Amniotic epithelial cell (primary cell): ENCODE data around the gene LACTB.

Experiments
- DNase-seq: peaks from one replicate; pipeline ENCODE4 v3.0.0-alpha.2; 2010; ENCODE audit warnings: low read depth

Gene LACTB

DNA sequence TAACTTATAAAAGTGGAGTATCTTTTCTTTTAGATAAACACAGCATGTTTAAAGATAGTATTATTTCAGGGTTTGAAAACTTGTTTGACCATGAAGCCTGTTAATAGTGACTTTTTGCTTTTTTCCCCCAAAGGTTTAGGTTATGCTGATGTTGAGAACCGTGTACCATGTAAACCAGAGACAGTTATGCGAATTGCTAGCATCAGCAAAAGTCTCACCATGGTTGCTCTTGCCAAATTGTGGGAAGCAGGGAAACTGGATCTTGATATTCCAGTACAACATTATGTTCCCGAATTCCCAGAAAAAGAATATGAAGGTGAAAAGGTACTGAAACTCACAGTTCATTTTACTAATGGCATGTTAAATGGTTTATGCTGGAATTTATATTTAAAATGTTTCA lies 5.1 kb downstream of the LACTB start:
- DNase-seq: no peak

DNA sequence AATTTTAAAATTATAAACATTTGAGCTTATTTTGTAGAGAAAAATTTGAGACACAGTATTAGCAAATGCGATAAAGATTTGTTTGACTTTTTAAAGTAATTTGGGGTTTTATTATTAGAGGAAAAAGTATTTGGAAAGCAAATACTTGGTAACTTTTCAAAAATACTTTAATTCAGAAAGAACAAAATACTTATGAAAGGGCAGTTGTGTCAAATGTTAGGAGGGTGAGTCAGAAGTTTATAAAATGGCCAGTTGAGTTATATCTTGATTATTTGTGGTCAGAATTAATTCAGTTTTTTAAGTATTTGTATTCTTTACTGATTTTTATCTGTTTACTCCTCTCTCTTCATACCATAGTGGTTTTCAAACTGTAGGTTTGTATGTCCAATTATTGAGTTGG lies 12.1 kb downstream of the LACTB start:
- peak; percentile 78 for DNase-seq

DNA sequence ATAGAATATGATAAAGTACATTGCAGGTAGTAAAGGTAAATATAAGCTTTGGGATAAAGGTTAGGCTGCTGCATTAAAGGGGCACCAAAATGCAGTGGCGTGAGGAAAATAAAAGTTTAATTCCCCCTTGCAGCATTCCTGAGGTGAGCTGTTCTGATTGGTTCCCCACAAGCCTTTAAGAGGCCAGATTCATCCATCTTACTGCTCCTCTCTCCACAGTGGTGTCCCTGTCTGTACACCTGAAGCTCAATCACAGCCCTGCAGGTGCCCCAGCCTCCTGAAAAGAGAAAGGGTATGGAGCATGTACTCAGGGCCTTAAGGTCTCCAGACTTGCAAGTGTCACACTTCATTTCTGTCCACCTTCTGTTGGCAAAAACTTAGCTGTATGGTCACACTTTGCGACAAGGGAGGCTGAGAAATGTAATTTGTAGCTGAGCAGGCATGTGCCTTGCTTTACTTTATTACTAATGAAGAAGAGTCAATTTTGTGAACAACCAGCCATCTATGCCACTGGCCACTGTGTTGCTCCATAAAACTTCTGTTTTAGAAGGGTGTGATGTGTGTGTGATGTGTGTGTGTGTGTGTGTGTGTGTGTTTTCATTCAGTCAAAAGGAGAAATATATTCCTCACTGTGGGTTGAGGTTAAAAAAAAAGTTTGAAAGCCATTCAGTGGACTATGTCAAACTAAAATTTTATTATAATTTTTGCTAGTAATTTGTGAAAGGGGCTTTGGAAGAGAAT lies 12.8 kb downstream of the LACTB start:
- peak; percentile 28 for DNase-seq

DNA sequence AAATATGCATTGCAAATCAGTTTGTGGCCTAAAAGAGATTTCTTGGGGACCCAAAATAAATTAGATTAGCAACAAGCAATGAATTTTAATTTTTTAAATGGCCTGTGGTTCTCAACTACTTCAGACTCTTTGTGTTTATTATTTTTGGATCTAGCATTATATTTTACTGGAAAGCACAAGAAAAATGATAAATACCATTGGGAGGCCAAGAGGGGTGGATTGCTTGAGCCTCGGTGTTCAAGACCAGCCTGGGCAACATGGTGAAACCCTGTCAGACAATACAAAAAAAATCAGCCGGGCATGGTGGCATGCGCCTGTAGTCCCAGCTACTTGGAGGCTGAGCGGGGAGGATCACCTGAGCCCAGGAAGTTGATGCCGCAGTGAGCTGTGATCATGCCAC lies 13.6 kb downstream of the LACTB start:
- DNase-seq: no peak

- peak; percentile 95 for DNase-seq
Measured at GRCh38 chr15:63135804-63136203, 14.1 kb downstream of the LACTB start.

- peak; percentile 66 for DNase-seq
Measured at GRCh38 chr15:63136742-63137141, 15.1 kb downstream of the LACTB start.

GRCh38 chr15:63140936-63141335 lies 19.3 kb downstream of the LACTB start:
- DNase-seq: no peak

DNA sequence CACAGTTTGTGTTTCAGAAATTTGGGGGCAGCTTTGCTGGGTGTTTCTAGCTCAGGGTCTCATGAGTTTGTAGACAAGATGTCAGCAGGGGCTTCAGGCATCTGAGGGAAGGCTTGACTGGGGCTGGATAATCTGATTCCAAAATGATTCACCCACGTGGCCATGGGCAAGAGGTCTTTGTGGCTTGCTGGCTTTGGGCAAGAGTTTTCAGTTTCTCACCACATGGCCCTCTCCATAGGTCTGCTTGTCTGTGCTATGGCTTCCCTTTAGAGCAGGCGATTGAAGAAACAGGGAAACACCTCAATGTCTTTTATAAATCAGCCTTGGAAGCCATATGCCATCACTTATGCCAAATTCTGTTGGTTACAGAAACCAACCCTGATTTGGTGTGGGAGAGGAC lies 23.8 kb downstream of the LACTB start:
- DNase-seq: no peak

DNA sequence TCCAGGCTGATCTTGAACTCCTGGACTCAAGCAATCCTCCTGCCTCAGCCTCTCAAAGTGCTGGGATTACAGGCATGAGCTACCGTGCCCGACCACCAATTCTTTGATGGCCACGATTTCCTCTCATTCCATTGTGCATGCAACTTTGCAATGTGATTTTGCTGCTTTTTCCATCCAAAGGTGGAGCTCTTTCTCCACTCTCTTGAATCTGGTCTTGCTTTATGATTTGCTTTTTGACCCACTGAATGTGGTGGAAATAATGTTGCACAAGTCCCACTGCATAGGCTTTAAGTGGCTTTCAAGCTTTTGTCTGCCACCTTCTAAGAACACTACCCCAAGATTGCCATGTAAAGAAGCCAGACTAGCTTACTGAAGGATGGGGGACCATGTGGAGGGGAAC lies 25.0 kb downstream of the LACTB start:
- DNase-seq: peak; percentile 50

- DNase-seq: no peak
Measured at GRCh38 chr15:63151665-63152064, 30.0 kb downstream of the LACTB start.

DNA sequence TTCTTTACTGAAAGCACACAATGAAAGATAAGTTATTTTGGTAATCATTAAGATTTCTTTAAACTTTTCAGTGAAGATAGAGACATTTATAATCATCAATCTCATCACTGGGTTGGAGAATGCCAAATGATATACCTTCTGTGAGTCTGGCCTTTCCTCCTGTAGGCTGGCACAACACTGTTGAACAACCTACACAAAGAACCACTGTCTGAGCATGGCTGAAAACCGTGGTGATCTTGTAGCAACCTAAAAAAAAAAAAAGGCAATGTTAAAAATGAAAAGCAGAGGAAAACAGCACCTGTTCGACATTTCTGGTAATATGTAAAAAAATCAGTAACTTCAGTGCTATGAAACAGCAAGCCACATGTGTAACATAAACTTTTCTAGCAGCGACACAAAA lies 33.8 kb downstream of the LACTB start:
- DNase-seq: no peak

DNA sequence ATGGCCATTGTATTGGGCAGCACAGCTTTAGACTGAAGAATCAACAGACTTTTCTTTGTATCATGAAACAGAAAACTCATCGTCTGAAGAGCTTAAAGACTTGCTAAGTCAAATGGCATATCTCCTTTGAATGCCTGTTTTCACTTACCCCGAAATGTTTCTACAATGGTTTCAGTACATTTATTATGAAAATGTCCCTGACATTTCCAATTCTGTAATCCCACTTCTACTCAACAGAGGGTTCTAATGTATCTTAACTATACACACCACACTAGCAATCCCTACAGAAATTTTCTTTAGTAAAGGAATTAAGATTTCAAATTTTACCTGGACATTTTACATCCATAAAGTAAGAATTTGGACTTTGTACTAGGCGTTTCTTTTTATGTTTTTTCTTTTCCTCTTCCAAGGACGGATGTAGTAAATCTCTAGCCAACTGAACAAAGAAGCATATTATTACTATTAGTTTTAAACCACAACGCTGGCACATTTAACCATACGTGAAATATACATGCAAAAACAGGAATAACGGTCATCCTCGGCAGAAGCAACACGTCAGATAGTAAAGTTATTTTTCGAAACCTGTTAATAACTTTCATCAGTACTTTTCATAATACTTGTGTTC lies 34.5 kb downstream of the LACTB start:
- no peak for DNase-seq

DNA sequence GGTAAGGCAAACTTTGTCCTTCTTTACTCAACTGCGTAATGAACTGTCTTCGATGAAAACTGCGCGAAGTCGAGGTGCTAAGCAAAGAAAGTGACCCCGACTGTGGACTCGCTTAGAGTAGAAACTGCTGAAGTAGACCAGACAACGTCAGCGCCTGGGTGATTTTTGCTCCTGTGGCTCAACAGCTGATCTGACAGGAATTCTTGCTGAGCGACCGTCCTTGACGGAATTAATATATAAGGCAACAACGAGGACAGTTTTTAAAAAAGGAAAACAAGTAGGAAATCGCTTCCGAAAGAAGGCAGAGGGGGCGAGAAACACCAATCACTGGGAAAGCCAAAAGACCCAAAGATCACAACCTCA lies 35.1 kb downstream of the LACTB start:
- peak; percentile 54 for DNase-seq

DNA sequence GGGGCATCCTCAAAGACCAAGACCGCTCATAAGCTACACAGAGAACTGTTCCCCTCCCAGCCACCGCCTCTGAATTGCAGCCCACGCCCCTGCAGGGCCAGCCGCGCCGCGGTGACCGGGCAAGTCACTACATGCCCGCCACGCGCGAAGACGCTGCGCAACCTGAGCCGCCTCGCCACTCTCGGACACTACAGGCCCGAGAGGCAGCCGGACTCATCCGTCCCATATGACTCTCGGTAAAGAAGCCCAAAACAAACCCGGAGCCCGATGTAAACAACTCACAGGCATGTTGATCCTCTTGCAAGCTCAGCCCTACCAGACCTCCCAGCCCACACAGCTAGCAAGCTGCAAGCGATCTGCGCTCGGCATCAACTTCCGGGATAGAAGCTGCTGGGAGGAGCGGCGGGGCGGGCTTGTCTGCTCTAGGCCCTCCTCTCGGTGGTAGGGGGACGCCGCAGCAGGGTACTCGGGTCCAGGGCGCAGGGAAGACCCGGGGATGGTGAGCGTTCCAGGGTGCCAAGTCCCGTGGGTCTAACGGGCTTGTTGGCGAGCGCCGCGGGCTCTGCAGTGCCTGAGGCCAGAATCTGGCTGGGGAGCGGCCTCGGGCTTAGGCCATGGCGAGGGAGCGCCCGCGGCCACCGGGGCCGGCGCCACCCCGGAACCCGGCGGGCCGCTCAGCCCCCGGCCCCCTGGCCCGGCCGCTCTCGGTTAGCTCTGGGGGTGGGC lies 35.6 kb downstream of the LACTB start, which contains the start of gene RPS27L:
Gene RPS27L, minus strand, starts transcription at position 360 of the 726 bp plus-strand sequence. Its CDS starts 72 bp downstream, at position 288.
- DNase-seq: peak; percentile 95

DNA sequence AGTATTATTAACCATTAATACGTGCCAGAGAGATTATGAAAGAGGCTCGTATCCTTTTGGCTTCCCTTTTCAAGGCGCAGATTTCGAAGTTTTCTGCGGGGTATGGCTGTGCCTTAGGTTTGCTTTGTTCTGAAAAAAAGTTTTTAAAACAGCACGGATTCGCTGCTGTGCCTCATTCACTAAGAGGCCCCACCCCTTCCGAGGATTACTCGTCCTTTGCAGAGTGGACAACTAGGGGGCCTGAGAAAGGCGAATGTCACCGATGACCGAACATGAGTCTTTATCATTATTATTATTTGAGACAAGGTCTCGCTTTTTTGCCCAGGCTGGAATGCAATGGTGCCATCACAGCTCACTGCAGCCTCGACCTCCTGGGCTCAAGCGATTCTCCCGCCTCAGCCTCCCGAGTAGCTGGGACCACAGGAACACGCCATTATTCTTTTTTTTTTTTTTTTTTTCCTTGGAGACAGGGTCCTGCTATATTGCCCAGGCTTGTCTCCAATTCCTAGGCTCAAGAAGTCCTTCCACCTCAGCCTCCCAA lies 36.3 kb downstream of the LACTB start:
- peak; percentile 72 for DNase-seq

GRCh38 chr15:63160638-63161037 lies 39.0 kb downstream of the LACTB start:
- no peak for DNase-seq

- no peak for DNase-seq
Measured at GRCh38 chr15:63163217-63163616, 41.6 kb downstream of the LACTB start.

DNA sequence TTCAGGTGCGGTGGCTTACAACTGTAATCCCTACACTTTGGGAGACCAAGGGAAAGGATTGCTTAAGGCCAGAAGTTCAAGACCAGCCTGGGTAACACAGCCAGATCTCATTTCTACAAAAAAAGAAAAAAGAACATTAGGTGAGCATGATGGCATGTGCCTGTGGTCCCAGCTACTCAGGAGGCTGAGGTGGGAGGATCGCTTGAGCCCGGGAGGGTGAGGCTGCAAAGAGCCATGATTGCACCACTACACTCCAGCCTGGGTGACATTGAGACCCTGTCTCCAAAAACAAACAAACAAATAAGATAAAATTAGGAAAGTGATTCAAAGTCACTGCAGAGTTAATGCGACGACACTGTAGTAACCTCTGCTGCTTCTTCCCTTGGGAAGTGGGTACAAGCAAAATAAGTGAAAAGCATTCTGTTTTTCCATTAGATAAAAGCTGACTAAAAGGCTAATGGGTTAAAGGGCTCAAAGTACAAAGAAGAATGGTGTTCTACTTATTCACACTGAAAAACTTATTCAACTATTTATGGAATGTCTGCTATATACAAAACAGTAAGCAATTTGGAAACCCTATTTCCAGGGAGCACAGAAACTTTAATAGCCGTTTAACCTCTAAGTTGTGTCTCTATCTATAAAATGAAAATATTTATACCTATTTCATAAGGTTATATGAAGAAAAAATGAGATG lies 43.7 kb downstream of the LACTB start:
- DNase-seq: peak; percentile 42

GRCh38 chr15:63166219-63166618 lies 44.6 kb downstream of the LACTB start:
- peak; percentile 27 for DNase-seq

GRCh38 chr15:63169788-63170187 lies 48.1 kb downstream of the LACTB start:
- DNase-seq: no peak

GRCh38 chr15:63172376-63172775 lies 50.7 kb downstream of the LACTB start:
- no peak for DNase-seq

DNA sequence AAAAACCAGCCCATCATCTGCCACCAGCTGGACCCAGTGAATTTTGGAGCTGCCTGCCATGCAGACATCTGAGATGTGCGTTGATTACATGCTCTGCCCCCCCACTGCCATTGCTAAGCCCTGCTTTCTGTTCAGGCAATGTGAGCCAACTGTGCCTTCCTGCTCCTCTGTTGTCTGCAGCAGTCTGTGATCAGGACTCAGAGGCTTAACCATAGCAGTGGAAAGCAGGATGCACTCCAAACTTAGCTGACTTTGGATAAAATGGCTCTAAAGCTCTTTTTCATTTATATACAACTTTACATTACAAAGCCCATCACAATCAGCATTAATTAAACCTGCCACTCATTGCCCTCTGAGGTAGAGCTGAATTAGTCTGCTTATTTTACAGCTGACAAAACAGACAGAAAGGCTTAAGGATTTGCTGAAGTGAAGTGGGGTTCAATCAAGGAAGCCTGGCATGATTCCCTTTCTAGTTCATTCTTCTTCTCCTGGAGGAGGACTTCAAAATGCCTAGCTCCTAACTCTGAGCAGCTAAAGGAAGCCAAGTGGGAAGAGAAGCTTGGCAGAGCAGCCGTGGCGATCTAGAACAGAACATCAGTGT lies 51.3 kb downstream of the LACTB start:
- DNase-seq: no peak
